ENCODE measurements around the gene PLXDC2. TPM values are rescaled to one million over a fixed set of nuclear protein-coding genes. Genes with fewer than 3 reads are reported as not detected.

PLXDC2 gene
- total RNA-seq, 1 experiment from 2014 or later: 0.20 TPM

DNA sequence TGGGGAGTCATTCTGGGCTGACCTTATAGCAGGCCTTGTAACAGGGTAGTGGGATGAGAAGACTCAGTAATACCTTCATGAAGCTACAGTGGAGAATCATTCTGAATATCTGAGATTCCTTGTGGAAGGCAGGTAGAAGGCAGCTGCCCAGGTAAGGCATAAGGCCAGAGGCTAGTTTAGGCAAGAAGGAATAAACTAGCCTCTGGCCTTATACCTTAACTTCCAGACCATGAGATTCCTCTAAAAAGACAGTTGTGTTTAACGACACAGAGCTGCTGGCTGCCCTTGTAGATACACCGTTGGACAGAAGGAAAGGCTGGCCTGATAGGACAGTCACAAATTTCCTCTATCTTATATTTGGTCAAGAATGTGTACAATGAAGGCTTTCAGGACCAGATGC lies 268.2 kb downstream of the PLXDC2 start:
- Histone ChIP-seq H3K27me3 (ENCODE audit: insufficient read depth, low read length) (no peaks in the 10 kb centered on the region), H3K79me2 (ENCODE audit: insufficient read depth, low read length) (no peaks in the 10 kb centered on the region), H2AFZ (ENCODE audit: low read depth, low read length, poor library complexity, severe bottlenecking) (no peak overlapping the region), H3K27ac (ENCODE audit: low read depth, low read length) (no peak overlapping the region), H3K9me2 (ENCODE audit: insufficient read depth) (no peaks in the 10 kb centered on the region), H3K4me2 (ENCODE audit: low read length) (no peak overlapping the region), H4K20me1 (ENCODE audit: insufficient read depth) (no peaks in the 10 kb centered on the region), H3K9me3 (ENCODE audit: control insufficient read depth in 1 of 2, insufficient read depth in 1 of 2, low read depth in 1 of 2, low read length in 2 of 2) (peaks cover 5 to 14% of the 10 kb centered on the region in 2 experiments; a peak in 2 of 4 replicates), H3K4me1 (ENCODE audit: control insufficient read depth in 1 of 2, insufficient read depth in 2 of 2, low read length in 2 of 2) (no peaks in the 10 kb centered on the region), H3K9ac (ENCODE audit: low read length) (no peak overlapping the region), H3K36me3 (ENCODE audit: control insufficient read depth in 1 of 2, insufficient read depth in 2 of 2, low read length in 2 of 2) (no peaks in the 10 kb centered on the region), H3K4me3 (replicated peaks in 1 of 2; ENCODE audit: low read depth in 1 of 2, low read length in 2 of 2) (no peak overlapping the region)
- ChIA-PET RAD21 (ENCODE audit: low non-redundant PET in 1 of 2, low total read pairs in 2 of 2, uncharacterized antibody in 2 of 2, unreplicated experiment in 2 of 2) (no interaction called here), POLR2A (no interaction called here), CTCF (no interaction called here)
- no TSS peak for BruUV-seq (replicated peaks)
- DNase-seq (ENCODE audit: low read depth, low spot score): no peak
- intact Hi-C loops (cut with micrococcal nuclease): no loop called here
- ATAC-seq: no peak
- TF ChIP-seq POLR2AphosphoS5 (IDR thresholded peaks at IDR 0.05; ENCODE audit: low read depth, low read length) (no peak), YY1 (IDR thresholded peaks at IDR 0.05; ENCODE audit: extremely low read depth, insufficient replicate concordance, low read depth, low read length) (no peak), ZFX (IDR thresholded peaks at IDR 0.05) (no peak), RAD21 (IDR thresholded peaks at IDR 0.05; ENCODE audit: low read depth) (no peak), EZH2 (IDR thresholded peaks at IDR 0.05) (no peak), ZNF274 (IDR thresholded peaks at IDR 0.05; ENCODE audit: low read depth, low read length) (no peak)
- TF ChIP-seq, protein P1, sequence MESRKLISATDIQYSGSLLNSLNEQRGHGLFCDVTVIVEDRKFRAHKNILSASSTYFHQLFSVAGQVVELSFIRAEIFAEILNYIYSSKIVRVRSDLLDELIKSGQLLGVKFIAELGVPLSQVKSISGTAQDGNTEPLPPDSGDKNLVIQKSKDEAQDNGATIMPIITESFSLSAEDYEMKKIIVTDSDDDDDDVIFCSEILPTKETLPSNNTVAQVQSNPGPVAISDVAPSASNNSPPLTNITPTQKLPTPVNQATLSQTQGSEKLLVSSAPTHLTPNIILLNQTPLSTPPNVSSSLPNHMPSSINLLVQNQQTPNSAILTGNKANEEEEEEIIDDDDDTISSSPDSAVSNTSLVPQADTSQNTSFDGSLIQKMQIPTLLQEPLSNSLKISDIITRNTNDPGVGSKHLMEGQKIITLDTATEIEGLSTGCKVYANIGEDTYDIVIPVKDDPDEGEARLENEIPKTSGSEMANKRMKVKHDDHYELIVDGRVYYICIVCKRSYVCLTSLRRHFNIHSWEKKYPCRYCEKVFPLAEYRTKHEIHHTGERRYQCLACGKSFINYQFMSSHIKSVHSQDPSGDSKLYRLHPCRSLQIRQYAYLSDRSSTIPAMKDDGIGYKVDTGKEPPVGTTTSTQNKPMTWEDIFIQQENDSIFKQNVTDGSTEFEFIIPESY (IDR thresholded peaks at IDR 0.05; ENCODE audit: extremely low read depth, insufficient replicate concordance, low read length): no peak

DNA sequence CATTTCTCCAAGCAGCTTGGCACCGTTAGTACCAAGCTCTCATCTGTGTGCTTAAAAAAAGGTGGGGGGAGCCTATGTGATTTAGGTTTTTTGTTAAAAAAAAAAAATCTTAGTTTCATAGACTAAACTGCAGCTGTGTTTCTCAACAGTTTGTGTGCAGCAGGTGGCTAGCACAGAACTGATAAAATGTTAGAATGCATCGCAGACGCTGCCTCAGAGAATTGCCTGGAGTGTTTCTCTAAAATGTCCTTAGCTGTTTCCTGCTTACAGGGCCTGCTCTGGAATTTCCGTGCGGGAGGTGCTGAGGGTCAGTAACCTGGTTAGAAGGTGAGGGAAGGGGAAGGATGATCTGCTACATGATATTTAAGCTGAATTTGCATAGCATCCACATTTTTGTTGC lies 268.9 kb downstream of the PLXDC2 start:
- no peak overlapping the region for H2AFZ ChIP-seq (ENCODE audit: low read depth, low read length, poor library complexity, severe bottlenecking)
- H3K4me1 ChIP-seq (ENCODE audit: control insufficient read depth in 1 of 2, insufficient read depth in 2 of 2, low read length in 2 of 2): no peaks in the 10 kb centered on the region
- no peak for ATAC-seq
- H4K20me1 ChIP-seq (ENCODE audit: insufficient read depth): no peaks in the 10 kb centered on the region
- intact Hi-C loops (cut with micrococcal nuclease): no loop called here
- ChIA-PET RAD21 (ENCODE audit: low non-redundant PET in 1 of 2, low total read pairs in 2 of 2, uncharacterized antibody in 2 of 2, unreplicated experiment in 2 of 2) (no interaction called here), CTCF (no interaction called here), POLR2A (no interaction called here)
- no peak overlapping the region for H3K27ac ChIP-seq (ENCODE audit: low read depth, low read length)
- H3K79me2 ChIP-seq (ENCODE audit: insufficient read depth, low read length): no peaks in the 10 kb centered on the region
- no peak overlapping the region for H3K4me2 ChIP-seq (ENCODE audit: low read length)
- DNase-seq (ENCODE audit: low read depth, low spot score): no peak
- H3K9me3 ChIP-seq (ENCODE audit: control insufficient read depth in 1 of 2, insufficient read depth in 1 of 2, low read depth in 1 of 2, low read length in 2 of 2): peaks cover 5 to 14% of the 10 kb centered on the region in 2 experiments; a peak in 2 of 4 replicates
- no peak overlapping the region for H3K9ac ChIP-seq (ENCODE audit: low read length)
- no peaks in the 10 kb centered on the region for H3K9me2 ChIP-seq (ENCODE audit: insufficient read depth)
- BruUV-seq (replicated peaks): no TSS peak
- no peaks in the 10 kb centered on the region for H3K27me3 ChIP-seq (ENCODE audit: insufficient read depth, low read length)
- TF ChIP-seq ELF1 (IDR thresholded peaks at IDR 0.05; ENCODE audit: borderline replicate concordance, low read depth) (no peak), CBX3 (IDR thresholded peaks at IDR 0.05; ENCODE audit: low read depth) (no peak), TCF7L2 (IDR thresholded peaks at IDR 0.05; ENCODE audit: borderline replicate concordance, extremely low read depth, insufficient read depth, insufficient read length) (no peak)
- TF ChIP-seq, protein P2, sequence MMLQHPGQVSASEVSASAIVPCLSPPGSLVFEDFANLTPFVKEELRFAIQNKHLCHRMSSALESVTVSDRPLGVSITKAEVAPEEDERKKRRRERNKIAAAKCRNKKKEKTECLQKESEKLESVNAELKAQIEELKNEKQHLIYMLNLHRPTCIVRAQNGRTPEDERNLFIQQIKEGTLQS (IDR thresholded peaks at IDR 0.05): no peak
- TF ChIP-seq, protein P1 (IDR thresholded peaks at IDR 0.05; ENCODE audit: extremely low read depth, insufficient replicate concordance, low read length): no peak
- H3K36me3 ChIP-seq (ENCODE audit: control insufficient read depth in 1 of 2, insufficient read depth in 2 of 2, low read length in 2 of 2): no peaks in the 10 kb centered on the region
- no peak overlapping the region for H3K4me3 ChIP-seq (replicated peaks in 1 of 2; ENCODE audit: low read depth in 1 of 2, low read length in 2 of 2)

Measured in HCT116 (cell line).